SIG-M5 treated with dmso at 0.1 percent for 504 hours (cell line): Measurements from ENCODE around the gene TENT4A.
"Not testable (repeated sequence)": the region's sequence is repeated elsewhere in the genome, so short reads cannot be mapped to it uniquely, and the experiment has no call there.

ENCODE experiments used
- DNase-seq: peaks from one replicate; lab custom pipeline; 2025; ENCODE audit not compliant: unreplicated experiment; lab: John Stamatoyannopoulos, UW

Gene TENT4A

DNA sequence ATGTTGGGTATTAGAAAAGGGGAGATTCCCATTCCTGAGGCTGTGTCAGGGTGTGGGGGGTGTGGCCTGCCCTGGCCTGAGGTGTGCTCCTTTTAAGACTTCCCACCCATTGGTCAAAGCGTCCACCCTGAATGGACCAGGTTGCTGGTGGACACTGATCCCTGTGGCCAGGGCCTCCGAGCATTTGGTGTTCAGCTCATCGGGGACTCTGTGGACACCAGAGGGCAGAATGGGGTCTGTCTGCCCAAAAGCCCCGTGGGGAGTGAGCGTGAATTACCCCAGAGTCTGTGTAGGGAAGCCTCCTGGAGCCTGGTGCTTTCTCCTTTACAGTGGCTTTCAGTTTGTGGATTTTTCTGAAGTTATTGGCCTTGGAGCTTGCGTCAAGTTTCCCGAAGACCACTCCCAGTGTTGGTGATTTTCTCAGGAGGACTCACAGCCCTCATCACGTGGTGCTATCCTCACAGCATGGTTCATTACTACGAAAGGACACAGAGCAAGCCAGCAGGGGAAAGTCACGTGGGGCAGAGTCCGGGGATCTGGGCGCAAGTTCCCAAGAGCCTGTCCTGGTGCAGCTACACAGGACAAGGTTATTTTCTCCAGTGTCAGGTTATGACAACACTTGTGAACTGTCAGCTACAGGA, 55.5 kb downstream of the TENT4A start:
- no peak for DNase-seq

DNA sequence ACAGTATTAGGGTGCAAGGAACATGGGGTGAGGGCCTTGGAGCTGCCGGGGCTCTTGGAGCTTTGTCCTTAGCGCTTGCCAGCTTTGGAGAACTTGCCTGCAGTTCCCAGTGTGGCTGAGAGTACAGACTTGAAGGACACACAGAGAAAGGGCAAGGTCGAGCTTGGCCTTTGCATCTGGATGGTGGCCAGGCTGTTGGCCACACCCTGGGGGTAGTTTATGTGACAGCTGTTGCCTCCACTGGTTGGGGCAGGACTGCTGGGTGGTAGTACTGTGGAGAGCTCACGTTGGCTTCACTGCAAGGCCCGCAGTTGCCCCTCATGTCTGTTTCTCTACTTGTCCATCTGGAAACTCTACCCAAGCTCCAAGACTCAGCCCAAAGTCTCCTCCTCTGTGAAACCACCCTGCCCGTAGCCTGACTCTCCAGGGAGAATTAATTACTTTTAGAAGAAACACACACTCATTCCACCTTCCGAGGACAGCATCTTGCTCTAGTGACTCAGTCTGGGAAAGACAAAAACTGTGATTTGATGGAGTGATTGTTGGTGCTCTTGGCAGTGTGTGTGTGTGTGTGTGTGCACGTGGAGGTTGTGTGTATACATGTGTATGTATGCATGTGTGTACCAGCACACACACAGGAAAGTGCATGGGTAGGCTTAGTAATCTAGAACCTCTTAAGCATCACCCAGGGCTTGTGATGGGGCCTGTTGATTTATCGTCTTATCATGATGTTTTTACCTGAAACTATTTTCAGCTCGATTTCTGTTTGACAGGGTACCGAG, 57.8 kb downstream of the TENT4A start:
- no peak for DNase-seq

DNA sequence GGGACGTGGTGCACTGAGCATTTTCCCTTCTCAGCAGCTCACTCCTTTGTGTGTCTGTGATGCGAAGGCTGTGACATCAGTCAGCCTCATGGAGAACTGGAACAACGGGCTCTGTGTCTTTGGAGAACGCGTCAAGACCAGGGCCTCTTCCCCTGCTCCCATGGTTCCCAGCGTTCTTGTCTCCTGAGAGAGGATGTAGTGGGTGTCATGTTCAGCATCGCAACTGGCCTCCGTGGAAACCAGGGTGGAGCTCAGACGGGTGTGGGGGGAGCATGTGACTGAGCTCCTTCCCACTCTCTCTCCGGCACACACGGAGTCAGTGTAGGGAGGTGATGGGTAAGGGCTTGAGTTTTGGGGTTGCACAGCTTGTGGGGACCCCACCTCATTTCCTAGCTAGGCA, 59.7 kb downstream of the TENT4A start:
- no peak for DNase-seq

DNA sequence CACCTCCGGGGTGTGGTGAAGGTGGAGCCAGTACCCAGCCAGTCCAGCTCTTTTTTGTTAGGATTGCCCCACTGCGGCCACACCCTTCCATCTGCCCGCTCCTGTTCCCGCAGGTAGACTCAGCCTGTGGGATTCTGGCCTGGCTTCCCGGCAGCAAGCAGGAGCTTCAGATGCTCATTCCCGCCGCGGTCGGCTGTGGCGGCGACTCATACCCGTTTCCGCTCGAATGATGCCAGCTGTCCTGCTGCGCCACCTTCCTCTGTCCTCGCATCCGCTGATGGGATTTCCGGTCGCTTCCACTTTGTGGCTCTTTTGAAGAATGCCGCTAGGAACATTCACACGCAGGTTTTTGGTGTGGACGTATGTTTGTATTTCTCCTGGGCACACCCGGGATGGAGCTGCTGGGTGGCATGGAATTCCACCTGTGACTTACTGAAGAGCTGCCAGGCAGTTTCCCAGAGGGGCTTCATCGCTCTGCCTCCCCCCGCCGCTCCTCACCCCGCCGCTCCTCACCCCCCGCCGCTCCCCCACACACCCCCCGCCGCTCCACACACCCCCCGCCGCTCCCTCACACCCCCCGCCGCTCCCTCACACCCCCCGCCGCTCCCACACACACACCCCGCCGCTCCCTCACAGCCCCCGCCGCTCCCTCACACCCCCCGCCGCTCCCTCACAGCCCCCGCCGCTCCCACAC, 60.3 kb downstream of the TENT4A start:
- no peak for DNase-seq

DNA sequence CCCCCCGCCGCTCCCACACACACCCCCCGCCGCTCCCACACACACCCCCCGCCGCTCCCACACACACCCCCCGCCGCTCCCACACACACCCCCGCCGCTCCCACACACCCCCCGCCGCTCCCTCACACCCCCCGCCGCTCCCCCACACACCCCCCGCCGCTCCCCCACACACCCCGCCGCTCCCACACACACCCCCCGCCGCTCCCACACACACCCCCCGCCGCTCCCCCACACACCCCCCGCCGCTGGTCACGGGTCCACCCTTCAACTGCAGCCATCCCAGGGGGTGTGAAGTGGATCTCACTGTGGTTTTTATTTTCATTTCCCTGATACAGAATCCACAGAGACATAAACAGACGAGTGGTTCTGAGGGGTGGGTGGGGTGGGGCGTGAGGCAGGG, 61.0 kb downstream of the TENT4A start:
- not testable (repeated sequence) for DNase-seq

DNA sequence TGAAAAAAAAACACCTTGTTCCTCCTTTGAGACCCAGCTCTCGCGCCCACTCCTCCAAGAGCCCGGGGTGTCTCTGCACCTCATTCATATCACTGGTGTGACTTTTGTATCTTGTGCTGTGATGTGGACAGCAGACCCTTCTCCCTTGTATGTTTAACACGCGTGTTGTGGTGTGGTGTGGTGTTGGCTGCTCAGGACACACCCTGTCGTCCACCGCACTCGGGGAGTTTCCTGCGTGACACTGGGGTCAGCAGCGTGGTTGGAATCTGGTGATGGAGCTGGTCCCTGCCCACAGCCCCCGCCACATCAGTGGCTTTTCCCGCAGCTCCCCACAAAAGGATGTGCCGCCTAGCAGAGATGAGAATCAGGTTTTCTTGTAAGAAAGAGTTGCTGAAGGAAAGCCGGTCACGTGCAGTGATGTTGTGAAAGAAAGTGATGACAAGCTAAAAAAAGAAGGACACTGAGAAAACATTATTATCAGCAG, 61.5 kb downstream of the TENT4A start:
- DNase-seq = no peak

DNA sequence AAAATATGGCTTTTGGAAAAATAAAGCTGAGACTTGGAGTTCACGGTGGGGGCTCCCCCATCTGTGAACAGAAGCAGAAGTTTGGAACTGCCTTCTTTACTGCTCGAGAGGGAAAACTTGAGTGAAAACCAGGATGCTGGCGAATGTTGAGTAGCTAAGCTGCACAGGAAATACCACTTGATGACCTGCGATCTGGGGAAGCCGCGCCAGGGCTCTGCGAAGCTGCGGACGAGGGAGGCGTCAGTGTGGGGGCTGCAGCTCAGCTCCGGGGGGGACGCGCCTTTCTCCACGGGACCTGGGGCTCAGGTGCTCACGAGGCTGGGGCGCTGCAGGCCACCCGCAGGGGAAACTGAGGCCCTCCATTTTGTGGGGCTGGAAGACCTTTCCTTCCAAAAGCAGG, 62.3 kb downstream of the TENT4A start:
- no peak for DNase-seq

GRCh38 chr5:6780802-6781391, 67.7 kb downstream of the TENT4A start:
- DNase-seq = no peak

DNA sequence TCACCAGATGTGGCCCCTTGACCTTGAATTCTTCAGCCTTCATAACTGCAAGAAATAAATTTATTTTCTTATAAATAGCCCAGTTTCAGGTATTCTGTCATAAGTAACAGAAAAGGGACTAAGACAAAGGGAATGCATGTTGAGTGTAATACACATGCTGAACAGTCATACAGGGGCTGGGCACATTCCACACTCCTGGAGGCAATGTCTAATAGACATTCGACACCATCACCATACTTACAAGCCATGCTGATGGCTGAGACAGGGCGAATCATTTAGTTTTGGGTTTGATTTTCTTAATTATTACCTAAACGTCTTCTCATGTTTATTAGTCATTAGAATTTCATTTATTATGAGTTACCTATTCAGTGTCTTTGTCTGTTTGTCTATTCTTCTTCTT, 68.5 kb downstream of the TENT4A start:
- no peak for DNase-seq

GRCh38 chr5:6783787-6784186, 70.6 kb downstream of the TENT4A start:
- peak; percentile 17 for DNase-seq

GRCh38 chr5:6784481-6784880, 71.2 kb downstream of the TENT4A start:
- no peak for DNase-seq

GRCh38 chr5:6785161-6785860, 72.1 kb downstream of the TENT4A start:
- no peak for DNase-seq

DNA sequence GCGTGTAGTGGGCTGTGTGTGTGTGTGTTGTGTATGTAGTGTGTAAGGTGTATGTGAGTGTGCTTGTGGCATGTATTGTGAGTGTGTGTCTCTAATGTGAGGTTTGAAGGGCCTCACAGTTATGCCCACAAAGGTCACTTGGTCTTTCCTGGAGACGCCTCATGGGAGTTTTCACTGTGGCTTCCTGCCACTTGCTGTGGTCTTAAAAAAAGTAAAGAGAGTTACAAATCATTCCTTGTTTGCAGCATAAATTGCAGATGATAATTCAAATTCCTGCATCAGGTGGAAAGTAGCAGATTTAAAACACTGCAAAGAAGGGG, 72.6 kb downstream of the TENT4A start:
- no peak for DNase-seq

DNA sequence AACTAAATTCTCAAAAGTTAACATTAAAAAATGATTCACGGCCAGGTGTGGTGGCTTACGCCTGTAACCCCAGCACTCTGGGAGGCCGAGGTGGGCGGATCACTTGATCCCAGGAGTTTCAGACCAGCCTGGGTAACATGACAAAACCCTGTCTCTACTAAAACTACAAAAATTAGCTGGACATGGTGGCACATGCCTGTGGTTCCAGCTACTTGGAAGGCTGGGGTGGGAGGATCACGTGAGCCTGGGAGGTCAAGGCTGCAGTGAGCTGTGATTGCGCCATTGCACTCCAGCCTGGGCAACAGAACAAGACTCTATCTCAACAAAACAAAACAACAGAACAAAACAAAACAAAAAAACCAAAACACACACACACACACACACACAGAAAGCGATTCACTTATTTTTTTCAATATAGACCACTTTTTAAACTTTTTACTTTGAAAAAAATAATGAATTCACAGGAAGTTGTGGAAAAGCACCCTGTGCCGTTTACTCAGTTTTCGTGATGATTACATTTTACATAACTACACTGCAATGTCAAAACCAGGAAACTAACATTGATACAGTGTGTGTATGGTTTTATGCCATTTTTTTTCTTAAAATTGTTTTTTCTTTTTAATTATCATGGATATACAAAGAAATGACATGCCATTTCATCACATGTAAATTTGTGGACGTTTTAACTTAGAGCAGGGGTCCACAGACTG, 73.7 kb downstream of the TENT4A start:
- DNase-seq = no peak

- no peak for DNase-seq
Observed at GRCh38 chr5:6787941-6788340, 74.7 kb downstream of the TENT4A start.

- no peak for DNase-seq
Observed at GRCh38 chr5:6788439-6788838, 75.2 kb downstream of the TENT4A start.

- DNase-seq = no peak
Observed at GRCh38 chr5:6788956-6789649, 75.9 kb downstream of the TENT4A start.

- no peak for DNase-seq
Observed at GRCh38 chr5:6790346-6790865, 77.2 kb downstream of the TENT4A start.

GRCh38 chr5:6791031-6791430, 77.8 kb downstream of the TENT4A start:
- no peak for DNase-seq

GRCh38 chr5:6792376-6792775, 79.1 kb downstream of the TENT4A start:
- no peak for DNase-seq
